Renal pelvis (tissue), 4 donors: ENCODE data around the gene DENND1C. TPM values are rescaled to one million over a fixed set of nuclear protein-coding genes. Genes with fewer than 3 reads are reported as not detected.
"Not testable (repeated sequence)": the region's sequence is repeated elsewhere in the genome, so short reads cannot be mapped to it uniquely, and the experiment has no call there.

Source experiments
- DNase-seq: peaks from one replicate; pipeline ENCODE4 v3.0.0-alpha.2; 2013
- polyA plus RNA-seq, 3 donors: library from polyadenylated mRNA; unstranded; fragments of 120-200 nt; gene quantifications; one replicate each; pipeline ENCODE4 v1.2.1, GENCODE V29; 2013; ENCODE audit not compliant: insufficient read length in 3 of 3

The DENND1C gene
- polyA plus RNA-seq, 3 donors = 41.8 to 47.0 (median 45.2) TPM

GRCh38 chr19:6457958-6458694 is 23.5 kb downstream of the DENND1C start:
- no peak for DNase-seq

GRCh38 chr19:6455924-6456323 is 25.7 kb downstream of the DENND1C start:
- no peak for DNase-seq

- DNase-seq = no peak
Observed at GRCh38 chr19:6453951-6454565, 27.5 kb downstream of the DENND1C start.

GRCh38 chr19:6452899-6453298 is 28.7 kb downstream of the DENND1C start:
- DNase-seq = no peak

GRCh38 chr19:6452223-6452614 is 29.4 kb downstream of the DENND1C start:
- DNase-seq = no peak

GRCh38 chr19:6451583-6452222 is 29.9 kb downstream of the DENND1C start:
- no peak for DNase-seq

- DNase-seq = no peak
Observed at GRCh38 chr19:6450166-6450565, 31.4 kb downstream of the DENND1C start.

GRCh38 chr19:6448045-6448444 is 33.5 kb downstream of the DENND1C start:
- DNase-seq = no peak

- no peak for DNase-seq
Observed at GRCh38 chr19:6446452-6446851, 35.1 kb downstream of the DENND1C start.

- no peak for DNase-seq
Observed at GRCh38 chr19:6443986-6444385, 37.6 kb downstream of the DENND1C start.

GRCh38 chr19:6442087-6442688 is 39.4 kb downstream of the DENND1C start:
- no peak for DNase-seq

- no peak for DNase-seq
Observed at GRCh38 chr19:6440905-6441304, 40.7 kb downstream of the DENND1C start.

- no peak for DNase-seq
Observed at GRCh38 chr19:6439743-6440142, 41.8 kb downstream of the DENND1C start.

- no peak for DNase-seq
Observed at GRCh38 chr19:6433663-6434062, 47.9 kb downstream of the DENND1C start, which contains the start of gene SLC25A41. TSS of gene SLC25A41 (minus strand) at chr19:6433763. CDS start at chr19:6433693, 70 bp downstream.

- no peak for DNase-seq
Observed at GRCh38 chr19:6433165-6433564, 48.4 kb downstream of the DENND1C start.

GRCh38 chr19:6431891-6432290 is 49.7 kb downstream of the DENND1C start:
- no peak for DNase-seq

- DNase-seq = no peak
Observed at GRCh38 chr19:6429419-6430221, 52.0 kb downstream of the DENND1C start.

- not testable (repeated sequence) for DNase-seq
Observed at GRCh38 chr19:6428692-6429418, 52.7 kb downstream of the DENND1C start.

- DNase-seq = no peak
Observed at GRCh38 chr19:6427131-6427530, 54.5 kb downstream of the DENND1C start.

- DNase-seq = no peak
Observed at GRCh38 chr19:6425732-6426620, 55.6 kb downstream of the DENND1C start.
